Neural cell (in vitro differentiated cells): ENCODE data around the gene TATDN2. TPM values are rescaled to one million over a fixed set of nuclear protein-coding genes. Genes with fewer than 3 reads are reported as not detected.

ENCODE experiments used
- H2AFZ ChIP-seq: fragments of 200-600, 300-800 bp; sonication (generic), shearing (Covaris generic); 2 replicates; pipeline ENCODE4 v1.6.0; 2014; ENCODE audit warnings: low read depth, mild to moderate bottlenecking, antibody characterized with exemption, low read length, moderate library complexity
- H3F3A ChIP-seq: fragments of 200-600 bp; shearing (Covaris generic); 2 replicates; pipeline ENCODE4 v1.6.1; 2016; ENCODE audit warnings: mild to moderate bottlenecking, moderate library complexity, mixed read lengths, antibody characterized with exemption, low read length; ENCODE audit not compliant: insufficient read depth, poor library complexity, severe bottlenecking
- H3K27ac ChIP-seq: fragments of 200-600, 300-800 bp; sonication (generic), shearing (Covaris generic); 2 replicates; pipeline ENCODE4 v1.5.1; 2014; ENCODE audit warnings: mild to moderate bottlenecking, low read length, moderate library complexity
- H3K27me3 ChIP-seq: fragments of 300-800, 200-600 bp; sonication (generic), shearing (Covaris generic); 2 replicates; pipeline ENCODE4 v1.6.0; 2014; ENCODE audit warnings: mild to moderate bottlenecking, low read depth, low read length, moderate library complexity; ENCODE audit not compliant: insufficient read depth
- H3K36me3 ChIP-seq: fragments of 300-800, 200-600 bp; sonication (generic), shearing (Covaris generic); 2 replicates; pipeline ENCODE4 v1.5.1; 2014; ENCODE audit warnings: mild to moderate bottlenecking, antibody characterized with exemption, low read length, moderate library complexity; ENCODE audit not compliant: insufficient read depth
- H3K4me2 ChIP-seq: fragments of 300-800, 200-600 bp; sonication (generic), shearing (Covaris generic); 2 replicates; pipeline ENCODE4 v1.6.0; 2014; ENCODE audit warnings: mild to moderate bottlenecking, low read length
- H3K4me3 ChIP-seq: fragments of 300-800, 200-600 bp; sonication (generic), shearing (Covaris generic); 2 replicates; pipeline ENCODE4 v1.5.1; 2014; ENCODE audit warnings: mild to moderate bottlenecking, low read length, moderate library complexity
- H3K79me2 ChIP-seq: fragments of 200-600 bp; shearing (Covaris generic); replicated peaks from 2 replicates; pipeline ENCODE4 v1.6.0; 2014; ENCODE audit warnings: mild to moderate bottlenecking, low read length, moderate library complexity; ENCODE audit not compliant: insufficient read depth
- H3K9ac ChIP-seq: fragments of 300-800, 200-600 bp; sonication (generic), shearing (Covaris generic); 2 replicates; pipeline ENCODE4 v1.6.1; 2016; ENCODE audit warnings: mild to moderate bottlenecking, low read length, mixed read lengths
- H3K9me2 ChIP-seq: fragments of 200-600 bp; shearing (Covaris generic); 2 replicates; pipeline ENCODE4 v1.6.1; 2016; ENCODE audit warnings: mild to moderate bottlenecking, low read length, mixed read lengths; ENCODE audit not compliant: insufficient read depth
- H3K9me3 ChIP-seq: fragments of 200-600, 300-800 bp; sonication (generic), shearing (Covaris generic); 2 replicates; pipeline ENCODE4 v1.6.1; 2016; ENCODE audit warnings: mild to moderate bottlenecking, mixed run types, low read length, moderate library complexity, mixed read lengths
- H4K20me1 ChIP-seq: fragments of 200-600 bp; shearing (Covaris generic); 2 replicates; pipeline ENCODE4 v1.6.1; 2016; ENCODE audit warnings: mild to moderate bottlenecking, mixed run types; ENCODE audit not compliant: insufficient read depth
- CTCF ChIP-seq: fragments of 450-650 bp; IDR thresholded peaks from 2 replicates; pipeline ENCODE4 v1.5.1; 2014; ENCODE audit warnings: antibody characterized with exemption, mild to moderate bottlenecking, moderate library complexity; ENCODE audit not compliant: poor library complexity, severe bottlenecking
- EP300 ChIP-seq: fragments of 450-650 bp; conservative IDR thresholded peaks from 2 replicates; pipeline ENCODE4 v1.6.1; 2014; ENCODE audit warnings: antibody characterized with exemption, mild to moderate bottlenecking, moderate library complexity; ENCODE audit not compliant: poor library complexity, severe bottlenecking
- EZH2 ChIP-seq: fragments of 200-600, 300-800 bp; shearing (Covaris generic), sonication (generic); IDR thresholded peaks from 2 replicates; pipeline ENCODE4 v1.6.1; 2014; ENCODE audit warnings: antibody characterized with exemption, low read length, borderline replicate concordance, mild to moderate bottlenecking; ENCODE audit not compliant: insufficient read depth, poor library complexity, severe bottlenecking
- MXI1 ChIP-seq: fragments of 450-650 bp; conservative IDR thresholded peaks from 2 replicates; pipeline ENCODE4 v1.6.1; 2014; ENCODE audit warnings: antibody characterized with exemption, mild to moderate bottlenecking; ENCODE audit not compliant: poor library complexity, severe bottlenecking
- POLR2AphosphoS5 ChIP-seq: IDR thresholded peaks from 2 replicates; pipeline ENCODE4 v1.6.1; 2012
- RAD21 ChIP-seq: fragments of 450-650 bp; conservative IDR thresholded peaks from 2 replicates; pipeline ENCODE4 v1.6.1; 2014; ENCODE audit warnings: antibody characterized with exemption, mild to moderate bottlenecking, moderate library complexity
- REST ChIP-seq: IDR thresholded peaks from 2 replicates; pipeline ENCODE4 v1.6.1; 2012; ENCODE audit warnings: borderline replicate concordance
- SMC3 ChIP-seq: fragments of 450-650 bp; conservative IDR thresholded peaks from 2 replicates; pipeline ENCODE4 v1.6.1; 2014; ENCODE audit warnings: antibody characterized with exemption, mild to moderate bottlenecking, moderate library complexity; ENCODE audit not compliant: poor library complexity
- TAF1 ChIP-seq: IDR thresholded peaks from 2 replicates; pipeline ENCODE4 v1.6.1; 2012; ENCODE audit warnings: low read depth
- polyA plus RNA-seq: library from polyadenylated mRNA; depleted of rRNA; stranded (reverse); fragments of >200 nt; gene quantifications from 2 replicates; pipeline ENCODE4 v1.2.3, GENCODE V29; 2014

The TATDN2 gene
- polyA plus RNA-seq, 1 donor from 2014 or later: 22.1 TPM

GRCh38 chr3:10303105-10303504 is 54.8 kb downstream of the TATDN2 start:
- Histone ChIP-seq H3K9me3 (no peaks in the 10 kb centered on the region), H4K20me1 (no peaks in the 10 kb centered on the region), H3F3A (no peaks in the 10 kb centered on the region), H3K9me2 (no peaks in the 10 kb centered on the region), H3K9ac (no peak overlapping the region), H3K4me2 (no peak overlapping the region), H3K36me3 (peaks cover 13% of the 10 kb centered on the region), H3K27me3 (no peaks in the 10 kb centered on the region), H3K27ac (no peak overlapping the region), H3K4me3 (no peak overlapping the region), H3K79me2 (no peaks in the 10 kb centered on the region), H2AFZ (no peak overlapping the region)
- TF ChIP-seq EP300: no peak

- no peak overlapping the region for H2AFZ ChIP-seq
- H3K36me3 ChIP-seq: peaks cover 13% of the 10 kb centered on the region
- no peaks in the 10 kb centered on the region for H3K27me3 ChIP-seq
- H3K9me2 ChIP-seq: no peaks in the 10 kb centered on the region
- no peaks in the 10 kb centered on the region for H3F3A ChIP-seq
- no peak overlapping the region for H3K27ac ChIP-seq
- no peak overlapping the region for H3K9ac ChIP-seq
- TF ChIP-seq EP300: no peak
- no peak for TF ChIP-seq CTCF
- TF ChIP-seq REST: no peak
- no peak for TF ChIP-seq MXI1
- no peak for TF ChIP-seq TAF1
- no peak for TF ChIP-seq EZH2
- TF ChIP-seq SMC3: no peak
- TF ChIP-seq RAD21: no peak
- TF ChIP-seq POLR2AphosphoS5: no peak
- H3K4me2 ChIP-seq: no peak overlapping the region
- no peak overlapping the region for H3K4me3 ChIP-seq
- no peaks in the 10 kb centered on the region for H4K20me1 ChIP-seq
- no peaks in the 10 kb centered on the region for H3K9me3 ChIP-seq
- no peaks in the 10 kb centered on the region for H3K79me2 ChIP-seq
Observed at GRCh38 chr3:10303785-10304184, 55.5 kb downstream of the TATDN2 start.

- Histone ChIP-seq H3K4me3 (no peak overlapping the region), H3K36me3 (peaks cover 13% of the 10 kb centered on the region), H3K9ac (no peak overlapping the region), H4K20me1 (no peaks in the 10 kb centered on the region), H3F3A (no peaks in the 10 kb centered on the region), H3K27ac (no peak overlapping the region), H3K27me3 (no peaks in the 10 kb centered on the region), H3K9me2 (no peaks in the 10 kb centered on the region), H3K4me2 (no peak overlapping the region), H2AFZ (no peak overlapping the region), H3K79me2 (no peaks in the 10 kb centered on the region), H3K9me3 (no peaks in the 10 kb centered on the region)
- TF ChIP-seq EP300 (no peak), RAD21 (no peak), POLR2AphosphoS5 (no peak), EZH2 (no peak), MXI1 (no peak), CTCF (no peak), TAF1 (no peak), REST (no peak), SMC3 (no peak)
Observed at GRCh38 chr3:10304905-10305304, 56.6 kb downstream of the TATDN2 start.
